Stimulated activated CD8-positive, alpha-beta memory T cell treated with anti-CD3 and anti-CD28 coated beads, Interleukin-4, amount 100 ng/mL, for 4 hours (primary cell): Measurements from ENCODE around the gene RBM17.
"Not testable (repeated sequence)": the region's sequence is repeated elsewhere in the genome, so short reads cannot be mapped to it uniquely, and the experiment has no call there.

Experiments
- DNase-seq, 2 donors: peaks; one replicate each; pipeline ENCODE4 v3.0.0-alpha.2; 2020; ENCODE audit warnings: low read depth in 2 of 2, low spot score in 1 of 2

The RBM17 gene

DNA sequence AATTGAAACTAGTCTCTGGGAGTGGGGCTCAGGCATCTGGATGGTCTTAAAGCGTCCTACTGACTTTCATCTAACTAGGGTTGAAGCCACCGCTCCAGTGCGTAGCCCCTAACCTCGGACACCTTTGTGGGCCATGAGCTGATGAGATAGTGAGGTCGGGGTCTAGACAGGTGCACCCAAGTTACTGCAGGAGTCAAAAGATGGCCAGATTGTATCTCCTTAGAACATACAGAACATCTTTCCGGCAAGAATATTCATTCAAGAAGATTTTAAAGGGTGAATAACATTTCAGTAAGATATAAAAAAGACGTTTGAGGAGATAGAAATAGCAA, 20.6 kb downstream of the RBM17 start:
- no peak for DNase-seq

DNA sequence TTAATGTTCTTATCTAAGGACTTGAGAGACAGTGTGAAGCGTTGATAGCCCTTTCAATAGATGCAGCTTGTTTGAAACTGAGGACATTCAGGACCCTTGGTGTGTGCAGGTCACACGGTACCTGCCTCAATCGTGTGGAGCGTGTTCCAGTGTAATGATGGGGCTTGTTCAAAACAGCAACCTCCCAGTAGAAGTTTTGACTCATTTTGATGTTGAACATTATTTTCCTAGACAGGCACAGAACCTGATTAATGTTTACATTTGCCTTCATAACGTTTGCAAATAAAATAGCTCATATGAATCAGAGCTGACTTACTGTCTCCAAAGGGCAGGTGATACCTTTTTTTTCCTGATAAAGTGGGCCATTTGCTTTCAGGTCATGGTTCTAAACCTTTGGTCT, 21.3 kb downstream of the RBM17 start:
- DNase-seq: no peak

DNA sequence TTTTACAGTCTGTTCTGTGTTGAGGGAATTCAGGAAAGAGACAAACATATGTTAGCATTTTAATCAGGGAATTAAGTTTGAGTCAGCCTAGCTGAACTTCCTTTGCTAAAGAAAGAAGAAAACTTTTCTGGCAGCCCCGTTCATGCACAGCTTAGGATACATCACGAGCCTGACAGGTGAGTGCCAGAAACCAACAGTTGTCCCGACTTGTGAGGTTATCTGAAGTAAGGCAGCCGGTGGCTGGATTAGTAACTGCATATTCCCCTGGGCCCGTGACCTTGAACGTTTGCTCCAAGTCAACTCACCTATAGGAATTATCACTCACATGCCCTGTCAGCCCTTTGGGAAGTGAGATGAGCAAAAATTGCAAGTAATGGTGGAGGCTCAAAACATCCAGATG, 24.1 kb downstream of the RBM17 start:
- no peak for DNase-seq

DNA sequence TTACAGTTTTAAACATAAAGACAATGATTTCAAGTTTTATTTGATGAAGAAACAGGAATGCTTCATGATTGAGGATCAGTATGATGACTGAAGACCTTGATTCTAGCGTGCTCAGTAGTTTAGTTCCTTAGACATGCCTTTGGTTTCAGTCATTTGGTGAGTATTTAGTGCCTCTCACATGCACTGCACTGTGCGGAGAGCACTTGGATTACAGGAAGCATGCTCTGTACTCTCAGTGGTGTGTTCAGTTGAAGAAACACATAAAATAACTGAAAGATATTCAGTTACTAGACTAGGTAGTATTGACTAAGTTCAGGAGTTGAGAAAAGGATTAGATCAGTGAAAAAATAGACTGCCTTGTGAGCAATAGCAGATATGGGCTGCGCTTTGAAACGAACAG, 25.5 kb downstream of the RBM17 start:
- DNase-seq: no peak

DNA sequence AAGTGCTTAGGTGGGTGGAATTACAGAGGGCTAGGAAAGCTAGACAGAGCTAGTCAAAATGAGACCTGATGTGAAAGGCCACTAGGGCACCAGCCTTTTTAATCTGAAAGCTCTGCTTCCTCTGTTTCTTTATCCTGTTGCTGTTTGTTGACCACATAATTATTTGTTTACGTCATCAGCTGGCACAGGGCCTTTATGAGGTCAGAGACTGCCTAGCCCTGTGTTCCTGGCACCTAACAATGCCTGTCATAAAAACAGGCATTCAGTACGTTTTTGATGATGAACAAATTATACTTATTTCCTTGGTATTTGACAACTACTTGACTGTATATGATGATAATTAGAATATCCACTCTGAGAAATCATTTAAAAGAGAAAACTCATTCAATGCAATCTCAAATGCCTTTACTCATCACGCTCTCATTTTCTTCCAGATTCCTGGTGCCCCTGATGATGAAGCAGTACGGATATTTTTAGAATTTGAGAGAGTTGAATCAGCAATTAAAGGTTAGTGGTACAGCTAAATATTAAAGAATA, 26.0 kb downstream of the RBM17 start:
- DNase-seq: no peak

DNA sequence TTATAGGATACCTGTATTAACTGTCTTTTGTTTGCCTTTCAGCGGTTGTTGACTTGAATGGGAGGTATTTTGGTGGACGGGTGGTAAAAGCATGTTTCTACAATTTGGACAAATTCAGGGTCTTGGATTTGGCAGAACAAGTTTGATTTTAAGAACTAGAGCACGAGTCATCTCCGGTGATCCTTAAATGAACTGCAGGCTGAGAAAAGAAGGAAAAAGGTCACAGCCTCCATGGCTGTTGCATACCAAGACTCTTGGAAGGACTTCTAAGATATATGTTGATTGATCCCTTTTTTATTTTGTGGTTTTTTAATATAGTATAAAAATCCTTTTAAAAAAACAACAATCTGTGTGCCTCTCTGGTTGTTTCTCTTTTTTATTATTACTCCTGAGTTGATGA, 26.6 kb downstream of the RBM17 start:
- no peak for DNase-seq

DNA sequence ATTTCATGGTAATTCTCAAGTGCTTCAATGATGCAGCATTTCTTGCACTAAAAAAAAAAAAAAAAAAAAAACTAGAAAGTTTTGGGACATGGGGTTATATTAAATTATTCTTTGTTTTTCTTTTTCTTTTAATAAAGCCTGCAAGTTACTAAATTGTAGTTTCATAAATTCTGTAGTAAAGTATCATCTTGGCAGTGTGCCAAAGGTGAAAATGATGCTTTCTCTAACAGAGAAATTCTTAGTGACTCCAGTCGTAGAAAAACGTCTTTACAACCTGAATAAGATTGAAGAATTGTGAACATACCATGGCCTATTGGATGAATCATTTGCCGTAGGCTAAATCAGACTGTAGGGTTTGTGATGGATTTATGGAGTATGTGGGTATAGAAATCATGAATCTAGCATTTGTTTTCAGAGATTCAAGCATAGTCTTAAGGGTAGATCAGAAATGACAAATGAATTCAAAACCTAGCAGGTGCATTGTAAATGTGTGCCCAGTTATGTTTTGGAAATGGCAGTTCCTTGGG, 27.1 kb downstream of the RBM17 start:
- no peak for DNase-seq

DNA sequence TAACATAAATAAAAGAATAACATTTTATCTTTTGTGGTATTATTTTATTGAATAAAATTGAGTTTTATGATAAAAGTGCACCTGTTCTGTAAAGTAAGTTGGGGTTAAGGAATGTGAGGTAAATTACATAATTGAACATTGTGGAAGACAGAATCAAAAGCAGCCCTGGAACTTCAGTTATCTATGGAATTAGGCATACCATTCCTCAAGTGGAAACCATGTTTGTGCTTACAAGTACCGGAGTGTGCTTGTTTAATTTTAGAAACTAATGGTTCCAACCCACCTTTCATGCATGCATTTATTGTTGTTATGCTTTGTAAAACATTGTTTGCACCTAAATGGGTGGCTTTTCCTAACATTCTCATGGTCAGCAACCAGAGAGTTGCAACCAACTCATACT, 28.0 kb downstream of the RBM17 start:
- no peak for DNase-seq

DNA sequence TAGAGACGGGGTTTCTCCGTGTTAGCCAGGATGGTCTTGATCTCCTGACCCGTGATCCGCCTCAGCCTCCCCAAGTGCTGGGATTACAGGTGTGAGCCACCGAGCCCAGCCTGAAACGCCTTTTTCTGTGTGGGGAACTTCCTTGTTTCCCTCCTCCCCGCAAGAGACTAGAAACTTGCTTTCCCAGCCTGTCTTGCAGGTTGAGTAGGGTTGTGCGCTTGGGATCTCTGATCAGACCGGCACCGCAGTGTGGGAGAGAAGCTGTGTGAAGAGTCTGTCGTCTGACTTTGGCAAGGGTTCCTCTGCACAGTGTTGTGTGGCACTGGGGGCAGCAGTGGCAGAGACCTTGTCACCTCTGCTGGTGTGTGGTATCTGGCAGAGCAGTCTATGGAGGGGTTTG, 28.9 kb downstream of the RBM17 start:
- no peak for DNase-seq

DNA sequence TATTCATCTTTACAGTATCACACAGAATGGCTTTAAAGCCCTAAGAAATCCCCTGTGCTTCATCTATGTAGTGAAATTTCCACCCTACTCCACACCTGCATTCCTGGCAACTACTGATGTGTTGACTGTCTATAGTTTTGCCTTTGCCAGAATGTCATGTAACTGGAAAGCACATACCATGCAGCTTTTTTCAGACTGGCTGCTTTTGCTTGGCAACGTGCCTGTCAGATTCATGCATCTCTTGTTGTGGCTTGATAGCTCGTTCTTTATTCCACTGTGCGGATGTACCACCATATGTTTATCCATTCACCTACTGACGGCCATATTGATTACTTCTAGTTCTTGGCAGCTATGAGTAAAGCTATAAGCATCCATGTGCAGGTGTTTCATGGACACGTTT, 30.6 kb downstream of the RBM17 start:
- DNase-seq: no peak

DNA sequence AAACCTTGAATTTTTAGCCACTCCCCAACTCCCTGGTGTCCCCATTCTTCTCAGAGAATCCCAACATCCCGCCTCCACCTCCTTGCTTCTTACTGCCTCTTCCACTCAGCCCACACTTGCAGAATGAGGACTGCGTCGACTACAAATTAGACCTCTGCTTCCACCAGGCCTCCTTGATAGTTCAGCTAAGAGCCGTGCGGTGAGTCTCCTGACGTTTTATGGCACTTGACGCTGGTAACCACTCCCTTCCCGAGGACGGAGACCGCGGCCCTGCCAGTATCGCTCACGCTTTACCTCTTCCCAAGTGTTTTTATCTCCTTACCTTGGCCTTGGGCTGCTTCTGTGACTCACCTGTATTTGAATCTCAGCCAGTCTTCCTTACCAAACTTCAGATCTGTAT, 31.1 kb downstream of the RBM17 start:
- DNase-seq: no peak

DNA sequence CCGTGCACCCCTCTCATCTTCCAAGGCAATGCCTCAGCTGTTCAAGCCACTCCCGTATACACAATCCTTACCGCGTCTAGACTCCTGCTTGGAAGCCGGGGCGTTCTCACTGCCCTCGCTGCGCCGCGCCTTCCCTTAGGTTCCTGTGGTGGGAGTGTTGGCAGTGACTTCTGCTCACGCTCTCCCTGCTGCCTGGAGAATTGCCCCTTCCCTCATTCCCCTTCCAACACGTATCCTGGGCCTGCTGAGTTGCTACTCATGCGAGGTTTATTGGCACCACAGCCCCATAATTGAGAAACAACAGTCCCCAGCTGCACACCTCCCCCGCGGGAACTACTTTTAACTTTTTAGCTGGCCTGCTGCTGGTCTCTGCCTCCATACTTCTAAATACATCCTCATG, 31.9 kb downstream of the RBM17 start:
- DNase-seq: no peak

DNA sequence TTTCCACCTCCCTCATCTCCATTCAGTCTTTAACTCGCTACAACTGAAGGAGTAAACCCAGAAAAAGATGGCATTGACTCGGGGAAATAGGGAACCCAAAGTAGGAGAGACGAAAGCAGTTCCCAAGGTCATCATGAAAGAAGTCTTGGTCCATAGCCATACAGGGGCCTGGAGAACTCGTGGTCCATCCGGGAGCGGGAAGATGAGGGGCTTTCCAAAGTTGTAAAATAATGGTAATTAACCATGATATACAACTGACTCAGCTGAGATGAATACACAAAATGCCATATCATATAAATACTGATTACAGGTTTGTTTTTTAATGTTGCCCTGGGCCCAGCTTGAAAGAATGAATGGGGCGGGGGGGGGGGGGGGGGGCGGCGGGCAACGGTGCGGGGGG, 32.3 kb downstream of the RBM17 start:
- DNase-seq: no peak

DNA sequence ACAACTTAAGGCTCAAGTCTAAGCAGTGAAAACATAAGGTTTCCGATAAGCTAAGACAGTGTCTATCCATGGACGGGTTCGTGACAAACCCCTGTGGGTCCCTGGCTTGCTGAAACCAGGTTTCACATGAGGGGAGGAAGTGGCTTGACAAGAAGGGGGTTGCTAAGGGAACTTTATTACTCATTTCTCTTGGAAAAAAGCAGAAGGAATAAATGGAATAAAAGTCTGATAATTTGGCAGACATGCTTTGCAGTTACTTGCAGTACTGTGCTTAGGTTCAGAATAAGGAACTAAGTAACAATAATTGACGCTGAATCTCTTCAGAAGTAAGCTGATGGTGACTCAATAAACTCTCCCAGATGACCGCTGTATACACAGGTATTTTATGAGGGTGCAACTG, 34.7 kb downstream of the RBM17 start:
- no peak for DNase-seq

DNA sequence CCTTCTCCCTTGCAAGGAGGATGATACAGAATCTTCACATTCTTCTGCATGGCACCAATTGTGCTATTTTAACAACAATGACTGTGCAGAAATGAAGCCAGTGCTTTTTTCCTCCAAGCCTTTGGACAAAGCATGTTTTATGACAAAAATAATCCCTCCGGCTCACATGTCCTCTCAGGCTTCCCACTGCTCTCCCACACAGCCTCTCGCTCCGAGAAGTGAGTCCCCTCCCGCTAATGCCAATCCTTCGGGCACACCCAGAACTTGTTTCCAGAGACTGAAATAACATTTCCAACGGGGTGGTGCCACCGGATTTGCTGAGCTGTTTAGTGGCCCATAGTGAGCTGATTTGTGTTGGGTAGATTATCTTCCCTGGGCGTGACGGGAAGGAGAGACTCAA, 35.8 kb downstream of the RBM17 start:
- DNase-seq: no peak

DNA sequence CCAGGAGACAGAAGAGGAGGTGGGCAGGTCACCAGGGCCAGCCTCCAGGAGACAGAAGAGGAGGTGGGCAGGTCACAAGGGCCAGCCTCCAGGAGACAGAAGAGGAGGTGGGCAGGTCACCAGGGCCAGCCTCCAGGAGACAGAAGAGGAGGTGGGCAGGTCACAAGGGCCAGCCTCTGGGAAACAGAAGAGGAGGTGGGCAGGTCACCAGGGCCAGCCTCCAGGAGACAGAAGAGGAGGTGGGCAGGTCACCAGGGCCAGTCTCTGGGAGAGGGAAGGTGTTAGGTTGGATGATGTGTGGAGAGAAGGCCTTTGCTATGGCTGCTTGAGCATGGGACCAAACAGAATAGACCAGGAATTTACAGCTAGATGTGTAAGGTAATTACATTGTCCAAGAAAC, 38.6 kb downstream of the RBM17 start:
- not testable (repeated sequence) for DNase-seq

DNA sequence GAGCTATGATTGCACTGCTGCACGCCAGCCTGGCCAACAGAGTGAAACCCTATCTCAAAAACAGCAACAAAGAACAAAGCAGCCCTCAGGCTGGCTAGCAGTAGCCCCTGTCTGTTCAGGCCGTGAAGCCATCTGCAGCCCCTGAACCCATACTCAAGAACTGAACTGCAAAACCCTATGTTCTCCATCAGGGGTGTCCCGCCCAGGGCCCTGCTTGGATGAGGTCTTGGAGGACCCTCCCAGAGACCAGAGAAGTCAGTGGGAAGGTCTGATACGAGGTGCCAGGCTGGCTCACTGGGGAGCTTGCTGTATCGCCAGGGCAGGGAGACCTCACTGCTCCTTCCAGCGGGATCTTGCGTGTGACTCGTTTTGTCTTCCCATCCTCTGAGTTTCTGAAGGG, 39.3 kb downstream of the RBM17 start:
- no peak for DNase-seq

DNA sequence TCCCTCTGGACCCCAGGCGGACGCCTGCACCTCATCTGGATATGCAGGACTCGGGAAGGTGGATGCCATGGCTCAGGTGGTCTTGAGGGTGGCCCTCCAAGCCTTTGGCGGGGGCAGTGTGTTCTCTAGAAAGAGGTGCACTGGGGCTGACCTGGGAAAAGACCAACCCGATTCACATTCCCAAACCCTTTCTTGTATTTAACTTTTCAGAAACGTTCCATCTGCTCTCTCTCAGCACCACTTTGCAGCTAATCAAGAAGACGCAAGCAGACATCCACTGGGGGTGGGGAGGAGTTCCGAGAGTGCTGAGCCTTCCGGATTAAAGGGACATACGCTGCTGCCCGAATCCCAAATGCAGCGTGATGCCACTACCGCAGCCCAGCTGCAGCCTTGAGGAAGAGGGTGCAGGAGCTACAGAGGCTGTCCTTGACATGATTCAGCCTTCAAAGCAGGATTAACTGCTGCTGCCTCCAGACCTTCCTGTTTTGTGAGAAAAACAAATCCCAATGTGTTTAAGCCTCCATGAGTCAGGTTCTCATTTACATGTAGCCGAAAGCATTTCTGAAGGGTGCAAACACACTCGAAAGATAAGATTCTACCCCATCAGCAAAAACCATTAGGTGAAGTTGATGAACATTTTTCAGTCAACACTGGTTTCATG, 39.9 kb downstream of the RBM17 start:
- no peak for DNase-seq

DNA sequence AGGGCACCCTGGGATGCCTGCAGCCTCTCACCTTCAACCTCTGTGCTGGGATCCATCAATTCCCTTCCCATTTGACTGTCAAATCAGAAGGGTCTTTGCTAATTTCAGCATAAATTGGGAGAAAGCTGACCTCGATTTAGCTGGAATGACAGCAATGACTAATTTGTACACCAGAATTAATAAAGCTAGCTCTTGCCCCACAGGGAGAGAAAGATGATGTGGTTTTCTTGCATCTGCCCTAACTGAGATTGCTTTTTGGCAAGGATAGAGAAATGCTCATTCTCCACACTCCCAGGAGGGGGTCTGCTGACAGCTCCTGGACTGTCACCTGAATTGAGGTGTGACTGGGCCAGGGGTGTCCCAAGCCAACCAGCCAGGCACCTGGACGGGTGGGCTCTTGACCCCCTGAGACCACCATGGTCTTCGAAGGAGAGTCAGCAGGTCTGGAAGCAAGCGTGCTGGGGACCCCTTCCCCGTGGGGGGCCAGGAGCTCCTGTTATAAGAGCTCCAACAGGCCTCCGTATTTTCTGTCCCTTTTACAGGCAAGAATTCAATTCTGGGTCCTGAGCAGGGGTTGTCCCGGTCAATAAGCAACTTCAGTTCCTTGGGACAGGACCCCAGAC, 42.1 kb downstream of the RBM17 start:
- DNase-seq: no peak

DNA sequence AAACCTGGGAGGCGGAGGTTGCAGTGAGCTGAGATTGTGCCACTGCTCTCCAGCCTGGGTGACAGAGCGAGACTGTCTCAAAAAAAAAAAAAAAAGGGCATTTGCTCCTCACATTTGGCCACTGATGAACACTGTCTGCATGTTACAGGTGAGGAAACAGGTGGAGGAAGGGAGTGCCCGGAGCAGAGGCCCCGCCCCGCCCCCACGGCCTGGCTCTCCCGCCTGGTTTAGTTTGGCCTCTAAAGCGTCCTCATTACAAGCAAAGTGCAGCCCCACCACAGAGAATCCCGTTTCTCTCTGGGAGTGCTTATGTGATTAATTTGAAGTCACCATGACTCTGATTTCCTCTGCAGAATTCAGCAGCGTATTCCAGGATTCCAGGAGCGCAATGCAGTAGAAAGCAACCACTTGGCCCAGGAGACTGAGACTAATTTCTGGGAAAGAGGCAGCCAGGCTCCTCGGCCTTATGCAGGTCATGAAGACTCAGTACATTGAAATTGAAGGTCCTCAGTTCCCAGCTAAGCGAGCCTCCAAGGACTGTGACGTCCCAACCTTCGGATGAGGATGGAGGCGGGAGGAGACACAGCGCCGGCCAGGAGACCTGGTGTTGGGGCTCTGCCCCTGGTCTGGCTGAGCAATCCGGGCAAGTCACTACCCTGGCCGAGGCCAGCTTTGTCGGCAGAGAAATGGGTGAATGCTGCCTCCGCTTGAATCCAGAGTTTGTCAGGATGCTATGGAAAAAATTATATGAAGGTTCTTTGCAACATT, 44.7 kb downstream of the RBM17 start:
- no peak for DNase-seq

DNA sequence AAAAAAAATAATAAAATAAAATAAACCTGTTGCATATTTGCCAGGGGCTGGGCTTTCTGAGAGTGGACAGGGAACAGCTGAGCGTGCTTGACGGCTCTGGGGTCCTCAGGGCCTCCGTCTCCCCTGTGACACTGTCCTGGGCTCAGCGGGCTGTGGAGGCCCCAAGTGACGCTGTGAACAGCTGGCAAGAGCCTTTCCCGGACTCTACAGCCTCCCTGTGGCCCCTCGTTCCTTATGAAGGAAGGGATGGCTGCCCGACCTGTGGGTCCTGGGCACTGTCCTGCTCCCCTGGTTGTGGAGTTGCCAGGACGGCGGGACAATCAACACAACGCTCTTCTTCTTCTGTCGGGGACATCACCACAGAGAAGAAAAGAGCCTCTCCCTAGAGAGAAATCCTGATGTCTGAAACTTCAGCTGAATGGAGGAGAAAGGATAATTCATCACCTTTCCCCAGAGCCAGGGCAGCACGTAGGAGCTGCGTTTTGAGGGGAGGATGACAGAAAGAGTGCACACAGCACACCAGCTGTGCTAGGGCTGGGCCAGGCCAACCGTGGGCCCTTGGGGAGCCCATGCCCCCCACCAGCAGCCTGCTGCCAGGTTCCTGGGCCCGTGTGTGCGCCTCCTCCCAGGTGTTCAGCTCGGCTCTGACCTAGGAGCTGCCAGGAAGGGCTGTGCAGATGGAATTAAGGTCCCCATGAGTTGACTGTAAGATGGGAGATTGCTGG, 45.4 kb downstream of the RBM17 start:
- no peak for DNase-seq

DNA sequence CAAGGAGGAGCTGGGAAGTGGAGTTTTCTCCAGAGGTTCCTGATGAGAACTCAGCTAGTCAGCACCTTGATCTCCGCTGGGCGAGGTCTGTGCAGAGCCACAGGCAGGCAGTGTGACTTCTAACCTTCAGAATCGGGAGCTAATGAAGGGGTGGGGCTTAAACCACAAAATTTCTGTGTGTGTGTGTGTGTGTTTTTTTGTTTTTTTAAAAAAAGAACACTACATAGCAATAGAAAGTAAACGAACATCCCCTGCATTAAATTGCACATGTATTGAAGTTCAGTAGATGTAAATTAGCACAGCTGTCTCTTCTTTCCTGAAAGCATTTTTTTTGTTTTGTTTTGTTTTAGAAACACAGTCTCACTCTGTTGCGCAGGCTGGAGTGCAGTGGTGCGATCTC, 46.2 kb downstream of the RBM17 start:
- DNase-seq: no peak
